GM18505 (cell line): ENCODE results near the gene TPST2.

Experiments used
- ATAC-seq: cut with Tn5 transposase; IDR thresholded peaks from one replicate; pipeline ENCODE4 v1.9.1; 2021; ENCODE audit not compliant: unreplicated experiment
- POLR2A ChIP-seq: IDR thresholded peaks from 4 replicates; pipeline ENCODE4 v1.6.1; 2011; ENCODE audit warnings: borderline replicate concordance; ENCODE audit not compliant: insufficient read depth, insufficient read length; ENCODE audit errors: extremely low read depth

Gene TPST2

GRCh38 chr22:26548984-26549383 is 40.9 kb downstream of the TPST2 start:
- no peak for ATAC-seq
- no peak for TF ChIP-seq POLR2A

- ATAC-seq = no peak
- no peak for TF ChIP-seq POLR2A
Measured at GRCh38 chr22:26548303-26548702, 41.6 kb downstream of the TPST2 start.

- no peak for TF ChIP-seq POLR2A
- no peak for ATAC-seq
Measured at GRCh38 chr22:26547837-26548236, 42.1 kb downstream of the TPST2 start.

GRCh38 chr22:26547426-26547825 is 42.5 kb downstream of the TPST2 start:
- ATAC-seq = no peak
- TF ChIP-seq POLR2A = no peak

- ATAC-seq = no peak
- TF ChIP-seq POLR2A = no peak
Measured at GRCh38 chr22:26546282-26546681, 43.6 kb downstream of the TPST2 start.

GRCh38 chr22:26545827-26546226 is 44.1 kb downstream of the TPST2 start:
- no peak for TF ChIP-seq POLR2A
- no peak for ATAC-seq

- no peak for ATAC-seq
- no peak for TF ChIP-seq POLR2A
Measured at GRCh38 chr22:26545385-26545784, 44.5 kb downstream of the TPST2 start.

- no peak for ATAC-seq
- no peak for TF ChIP-seq POLR2A
Measured at GRCh38 chr22:26544489-26544888, 45.4 kb downstream of the TPST2 start.

GRCh38 chr22:26542831-26543230 is 47.1 kb downstream of the TPST2 start:
- ATAC-seq = no peak
- TF ChIP-seq POLR2A = no peak

GRCh38 chr22:26541167-26541819 is 48.6 kb downstream of the TPST2 start:
- no peak for ATAC-seq

GRCh38 chr22:26540119-26540518 is 49.8 kb downstream of the TPST2 start:
- no peak for TF ChIP-seq POLR2A
- no peak for ATAC-seq

More at GRCh38 chr22:26541167-26541819, 48.6 kb downstream of the TPST2 start:
- no peak for TF ChIP-seq POLR2A

- ATAC-seq = no peak
- no peak for TF ChIP-seq POLR2A
Measured at GRCh38 chr22:26536762-26537134, 53.2 kb downstream of the TPST2 start.

- ATAC-seq = no peak
- no peak for TF ChIP-seq POLR2A
Measured at GRCh38 chr22:26536056-26536761, 53.7 kb downstream of the TPST2 start.

GRCh38 chr22:26535603-26535908 is 54.4 kb downstream of the TPST2 start:
- no peak for TF ChIP-seq POLR2A
- ATAC-seq = no peak
